HepG2 (cell line): ENCODE data around the gene ESRRG. TPM values are rescaled to one million over a fixed set of nuclear protein-coding genes. Genes with fewer than 3 reads are reported as not detected.

ENCODE experiments used
- AGO2 ChIP-seq: fragments of 200-400 bp; formaldehyde crosslinking; optimal IDR thresholded peaks from 2 replicates; pipeline ENCODE3; 2017; ENCODE audit warnings: mild to moderate bottlenecking, low read depth, low read length, moderate library complexity
- CEBPB ChIP-seq: IDR thresholded peaks from 2 replicates; pipeline ENCODE4 v1.6.1; 2011; ENCODE audit warnings: low read depth, low read length, improper control_type of control experiment, borderline replicate concordance
- DNMT3B ChIP-seq: conservative IDR thresholded peaks from 2 replicates; pipeline ENCODE4 v1.6.1; 2016; ENCODE audit warnings: missing biosample characterization, control low read depth
- KDM2A ChIP-seq: sonication (generic); formaldehyde crosslinking; IDR thresholded peaks from 2 replicates; pipeline ENCODE4 v1.4.0; 2020; ENCODE audit warnings: low read depth, missing genetic modification reagents, borderline replicate concordance
- KIAA2018 ChIP-seq: sonication (generic); formaldehyde crosslinking; IDR thresholded peaks from 2 replicates; pipeline ENCODE4 v1.5.0; 2020; ENCODE audit warnings: mild to moderate bottlenecking, missing genetic modification reagents, borderline replicate concordance
- PCBP2 ChIP-seq: fragments of 200-400 bp; formaldehyde crosslinking; optimal IDR thresholded peaks from 2 replicates; pipeline ENCODE3; 2018; ENCODE audit warnings: low read length, low read depth; ENCODE audit not compliant: poor library complexity, severe bottlenecking
- SNAI1 ChIP-seq: sonication (generic); formaldehyde crosslinking; IDR thresholded peaks from 2 replicates; pipeline ENCODE4 v1.5.0; 2020; ENCODE audit warnings: mild to moderate bottlenecking, missing genetic modification reagents, borderline replicate concordance
- ZNF224 ChIP-seq: sonication (generic); formaldehyde crosslinking; IDR thresholded peaks from 2 replicates; pipeline ENCODE4 v1.5.0; 2020; ENCODE audit warnings: mild to moderate bottlenecking, missing genetic modification reagents
- ZNF225 ChIP-seq: sonication (generic); formaldehyde crosslinking; IDR thresholded peaks from 2 replicates; pipeline ENCODE4 v1.4.0; 2020; ENCODE audit warnings: mild to moderate bottlenecking, missing genetic modification reagents
- ZNF282 ChIP-seq: fragments of 450-650 bp; IDR thresholded peaks from 2 replicates; pipeline ENCODE4 v1.6.1; 2018; ENCODE audit not compliant: partially characterized antibody
- ZNF484 ChIP-seq: sonication (generic); formaldehyde crosslinking; IDR thresholded peaks from 2 replicates; pipeline ENCODE4 v1.5.1; 2020; ENCODE audit warnings: mild to moderate bottlenecking, low read depth, missing genetic modification reagents, borderline replicate concordance
- polyA plus RNA-seq, 8 experiments: library from polyadenylated mRNA; depleted of rRNA in 3 of 8; stranded (reverse) in 7 of 8; unstranded in 1 of 8; fragments of >200 nt; fragmentation: Illumina TruSeq in 4 of 8; extraction: Trizol in 4 of 8; gene quantifications; 2 replicates each; pipeline versions ENCODE4 v1.2.1 to v1.2.3, GENCODE V29; 2011 to 2016; ENCODE audit warnings: low read depth in 4 of 8, missing spikeins in 1 of 8, mixed read lengths in 1 of 8; ENCODE audit not compliant: insufficient read depth in 1 of 8
- total RNA-seq, 5 experiments: library from RNA; depleted of rRNA; stranded (reverse); fragments of >200 nt; fragmentation: Illumina TruSeq; extraction: Trizol; gene quantifications; 2 replicates each; pipeline ENCODE4 v1.2.3, GENCODE V29; 2016; ENCODE audit warnings: low read depth in 1 of 5
- TF ChIP-seq, protein P1 (sequence below): sonication (generic); formaldehyde crosslinking; IDR thresholded peaks from 2 replicates; pipeline ENCODE4 v1.4.0; 2020; ENCODE audit warnings: missing genetic modification reagents

ESRRG gene
- total and polyA plus RNA-seq, 2 of the 13 experiments (the other 11 are each of a cell fraction or from before 2014, with no cell fraction given) = not detected

DNA sequence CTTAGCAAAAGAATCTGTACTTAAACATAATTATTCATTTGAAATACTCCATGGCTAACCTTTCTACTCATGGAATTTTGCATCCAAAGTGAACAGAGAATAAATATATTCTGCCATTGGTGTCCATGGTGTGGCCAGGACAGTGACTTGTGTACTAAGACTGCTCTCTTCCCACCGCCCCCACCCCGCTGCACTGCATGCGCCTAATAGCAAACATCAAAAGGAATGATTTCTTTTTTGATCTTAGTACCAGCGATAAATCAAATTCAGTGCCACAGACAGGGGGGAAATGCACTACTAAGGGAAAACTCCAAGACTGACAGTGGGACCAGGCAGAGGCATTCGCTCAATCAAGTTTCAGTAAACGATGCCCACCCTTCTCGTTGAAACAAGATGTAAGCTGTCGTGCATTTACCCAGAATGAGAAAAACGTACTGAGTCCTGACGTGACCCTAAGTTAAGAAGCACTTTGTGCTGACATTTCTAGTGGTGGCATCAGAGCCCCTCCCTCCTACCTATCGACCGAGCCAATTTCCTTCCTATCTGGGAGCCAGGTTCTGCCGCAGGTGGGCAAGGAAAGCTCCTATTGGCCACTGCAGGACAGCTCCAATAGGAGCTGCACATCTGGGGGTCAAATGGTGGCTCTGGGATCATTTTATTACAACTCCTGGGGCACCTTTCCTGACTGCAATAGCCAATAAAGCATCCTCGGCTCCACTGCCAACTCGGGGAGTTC lies 12.5 kb downstream of the ESRRG start (continued):
- TF ChIP-seq, protein P1, sequence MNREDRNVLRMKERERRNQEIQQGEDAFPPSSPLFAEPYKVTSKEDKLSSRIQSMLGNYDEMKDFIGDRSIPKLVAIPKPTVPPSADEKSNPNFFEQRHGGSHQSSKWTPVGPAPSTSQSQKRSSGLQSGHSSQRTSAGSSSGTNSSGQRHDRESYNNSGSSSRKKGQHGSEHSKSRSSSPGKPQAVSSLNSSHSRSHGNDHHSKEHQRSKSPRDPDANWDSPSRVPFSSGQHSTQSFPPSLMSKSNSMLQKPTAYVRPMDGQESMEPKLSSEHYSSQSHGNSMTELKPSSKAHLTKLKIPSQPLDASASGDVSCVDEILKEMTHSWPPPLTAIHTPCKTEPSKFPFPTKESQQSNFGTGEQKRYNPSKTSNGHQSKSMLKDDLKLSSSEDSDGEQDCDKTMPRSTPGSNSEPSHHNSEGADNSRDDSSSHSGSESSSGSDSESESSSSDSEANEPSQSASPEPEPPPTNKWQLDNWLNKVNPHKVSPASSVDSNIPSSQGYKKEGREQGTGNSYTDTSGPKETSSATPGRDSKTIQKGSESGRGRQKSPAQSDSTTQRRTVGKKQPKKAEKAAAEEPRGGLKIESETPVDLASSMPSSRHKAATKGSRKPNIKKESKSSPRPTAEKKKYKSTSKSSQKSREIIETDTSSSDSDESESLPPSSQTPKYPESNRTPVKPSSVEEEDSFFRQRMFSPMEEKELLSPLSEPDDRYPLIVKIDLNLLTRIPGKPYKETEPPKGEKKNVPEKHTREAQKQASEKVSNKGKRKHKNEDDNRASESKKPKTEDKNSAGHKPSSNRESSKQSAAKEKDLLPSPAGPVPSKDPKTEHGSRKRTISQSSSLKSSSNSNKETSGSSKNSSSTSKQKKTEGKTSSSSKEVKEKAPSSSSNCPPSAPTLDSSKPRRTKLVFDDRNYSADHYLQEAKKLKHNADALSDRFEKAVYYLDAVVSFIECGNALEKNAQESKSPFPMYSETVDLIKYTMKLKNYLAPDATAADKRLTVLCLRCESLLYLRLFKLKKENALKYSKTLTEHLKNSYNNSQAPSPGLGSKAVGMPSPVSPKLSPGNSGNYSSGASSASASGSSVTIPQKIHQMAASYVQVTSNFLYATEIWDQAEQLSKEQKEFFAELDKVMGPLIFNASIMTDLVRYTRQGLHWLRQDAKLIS = no peak
- TF ChIP-seq ZNF224 (no peak), AGO2 (no peak), ZNF484 (CRISPR knock-in tag) (no peak), KDM2A (CRISPR knock-in tag) (no peak), CEBPB (no peak), ZNF282 (no peak), SNAI1 (CRISPR knock-in tag) (no peak), DNMT3B (CRISPR knock-in tag) (no peak), PCBP2 (no peak), ZNF225 (no peak), KIAA2018 (CRISPR knock-in tag) (no peak)
